GM18873 (cell line): ENCODE measurements around the gene NSUN5.

ENCODE experiments used
- ATAC-seq: cut with Tn5 transposase; IDR thresholded peaks from one replicate; pipeline ENCODE4 v1.9.1; 2021; ENCODE audit warnings: mild to moderate bottlenecking, moderate library complexity, moderate number of reproducible peaks; ENCODE audit not compliant: unreplicated experiment, low FRiP score

NSUN5 gene

DNA sequence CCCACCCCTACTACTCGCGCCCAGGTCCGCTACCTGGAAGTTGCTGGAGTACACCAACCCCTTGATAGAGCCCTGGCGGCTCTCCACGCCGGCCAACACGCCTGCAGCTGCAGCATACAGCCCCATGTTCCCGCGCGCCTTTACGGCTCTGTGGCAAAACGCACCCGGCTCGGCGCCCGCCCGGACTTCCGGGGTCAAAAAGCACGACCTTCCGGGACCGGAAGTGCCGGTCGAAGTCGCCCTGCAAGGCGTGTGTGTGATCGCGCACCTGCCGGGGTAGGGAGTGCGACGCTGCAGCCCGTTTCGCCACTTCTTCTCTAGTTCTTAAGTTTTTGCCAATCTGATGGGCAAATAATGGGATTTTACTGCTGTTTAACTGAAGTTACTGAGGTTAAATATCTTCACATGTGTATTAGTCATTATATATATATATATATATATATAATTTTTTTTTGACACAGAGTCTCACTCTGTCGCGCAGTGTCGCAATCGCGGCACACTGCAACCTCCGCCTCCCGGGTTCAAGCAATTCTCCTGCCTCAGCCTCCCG, at the start of gene NSUN5:
TSS of gene NSUN5 (minus strand) at position 162 of the 550 bp plus-strand sequence. CDS start at position 126, 36 bp downstream.
- no peak for ATAC-seq

DNA sequence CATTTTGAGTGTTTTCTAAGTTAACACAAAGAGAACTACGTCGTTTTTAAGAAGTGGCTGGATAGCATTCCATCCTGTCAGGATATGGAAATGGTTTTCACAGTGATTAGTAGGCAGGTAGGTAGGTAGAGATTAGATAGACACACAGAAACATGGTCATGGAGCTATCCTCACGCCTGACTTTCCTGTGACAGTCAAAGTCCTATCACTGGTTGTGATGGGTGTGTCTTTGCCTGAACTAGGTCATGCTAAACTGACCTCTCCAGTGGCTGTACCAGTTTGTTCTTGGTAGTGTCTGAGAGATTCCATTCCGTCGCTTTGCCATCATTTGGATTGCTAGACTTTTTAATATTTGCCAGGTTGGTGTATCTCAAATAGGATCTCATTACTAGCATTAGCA, 47.5 kb upstream of the NSUN5 start:
- ATAC-seq = no peak

DNA sequence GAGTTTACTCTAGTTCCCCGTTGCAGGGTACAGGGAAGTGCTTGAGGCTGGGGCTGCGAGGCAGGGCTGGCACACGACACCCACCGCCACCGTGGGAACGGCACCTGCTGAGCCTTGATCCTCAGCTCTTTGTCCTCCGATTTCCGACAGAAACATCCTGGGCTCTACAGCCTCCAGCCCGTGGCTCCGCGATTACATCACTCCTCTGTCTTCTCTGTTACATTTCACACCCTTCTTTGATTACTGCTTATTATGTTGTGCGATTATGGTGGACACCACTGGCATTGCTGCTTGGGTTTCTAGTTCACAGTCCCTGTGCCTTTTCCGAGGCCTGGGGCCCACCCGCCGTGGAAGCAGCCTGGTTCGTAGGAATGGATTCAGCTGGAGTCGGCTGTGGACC, 46.2 kb upstream of the NSUN5 start:
- no peak for ATAC-seq

- no peak for ATAC-seq
These were observed 45.6 kb upstream of the NSUN5 start for GRCh38 chr7:73354196-73354595.

GRCh38 chr7:73353243-73353642, 44.6 kb upstream of the NSUN5 start:
- ATAC-seq = no peak

DNA sequence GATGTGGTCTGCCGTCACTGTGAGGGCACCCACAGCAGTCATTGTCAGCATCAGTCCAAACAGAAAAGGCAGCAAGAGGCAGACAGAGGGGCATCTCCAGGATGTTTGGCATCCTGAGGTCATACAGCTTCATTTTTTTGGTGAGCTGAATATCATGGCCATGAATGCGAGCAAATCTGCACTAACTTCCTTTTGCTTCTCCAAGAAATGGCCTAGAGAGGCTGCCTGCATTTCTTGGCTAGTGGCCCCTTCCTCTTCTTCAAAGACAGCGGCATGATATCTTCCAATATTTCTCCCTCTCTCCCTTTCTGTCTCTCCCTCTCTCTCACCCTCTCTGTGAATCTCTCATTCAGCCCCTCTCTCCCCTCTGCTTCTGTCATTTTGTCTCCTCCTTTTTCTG, 44.2 kb upstream of the NSUN5 start:
- ATAC-seq = no peak

GRCh38 chr7:73351447-73352167, 43.0 kb upstream of the NSUN5 start:
- no peak for ATAC-seq

DNA sequence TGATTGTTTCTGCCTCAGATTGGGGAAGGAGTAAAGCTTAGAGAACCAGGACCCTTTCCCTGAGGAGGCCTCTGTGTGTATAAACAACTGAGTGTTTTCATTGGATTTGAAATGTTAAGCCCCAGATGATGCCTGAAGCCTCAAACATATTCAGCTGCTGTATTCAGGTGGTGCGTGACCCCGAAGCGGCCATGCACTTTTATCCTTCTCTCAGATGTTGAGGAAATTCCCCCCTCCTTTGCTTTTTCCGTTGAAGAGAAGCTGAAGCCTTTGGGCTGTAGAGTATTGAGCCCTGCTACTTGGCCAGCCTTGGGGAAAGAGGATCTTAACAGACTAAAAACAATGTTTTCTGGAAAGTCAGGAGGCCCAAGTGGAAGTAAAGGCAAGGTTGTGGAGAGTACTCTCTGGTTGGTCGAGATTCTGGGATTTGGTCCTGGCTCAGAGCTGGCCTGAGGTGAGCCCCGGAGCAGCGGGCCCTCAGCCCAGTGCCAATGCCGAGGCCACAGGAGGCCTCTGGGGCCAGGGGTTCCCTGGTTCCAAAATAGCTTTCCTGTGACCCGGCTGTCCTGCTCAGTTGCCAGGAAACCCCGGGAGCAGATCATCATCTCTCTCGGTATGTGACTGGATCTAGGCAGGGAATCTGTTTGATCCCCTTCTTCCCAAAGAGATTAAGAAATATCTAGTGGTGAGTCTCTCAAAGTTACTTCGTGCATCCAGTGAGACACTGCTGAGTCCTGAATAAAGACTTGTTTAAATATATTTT, 41.9 kb upstream of the NSUN5 start:
- no peak for ATAC-seq

GRCh38 chr7:73349763-73350162, 41.1 kb upstream of the NSUN5 start:
- no peak for ATAC-seq

DNA sequence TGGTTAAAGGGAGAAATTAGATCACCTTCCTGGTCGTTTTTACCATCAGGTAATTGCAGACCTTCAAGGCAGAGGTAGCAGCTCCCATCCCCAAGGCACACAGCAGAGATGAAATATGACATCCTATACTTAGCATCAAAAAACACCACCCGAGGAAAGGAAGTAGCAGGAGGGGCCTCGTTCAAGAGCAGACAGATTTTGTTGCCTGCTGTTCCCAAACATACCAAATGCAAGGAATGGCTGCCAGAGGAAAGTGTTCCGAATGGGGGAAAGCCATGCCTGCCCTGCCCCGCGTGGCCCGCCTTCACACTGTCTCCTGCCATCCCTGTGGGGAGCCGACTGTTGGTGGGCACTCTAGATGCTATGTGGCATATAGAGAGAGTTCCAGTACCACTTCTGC, 37.3 kb upstream of the NSUN5 start:
- no peak for ATAC-seq

DNA sequence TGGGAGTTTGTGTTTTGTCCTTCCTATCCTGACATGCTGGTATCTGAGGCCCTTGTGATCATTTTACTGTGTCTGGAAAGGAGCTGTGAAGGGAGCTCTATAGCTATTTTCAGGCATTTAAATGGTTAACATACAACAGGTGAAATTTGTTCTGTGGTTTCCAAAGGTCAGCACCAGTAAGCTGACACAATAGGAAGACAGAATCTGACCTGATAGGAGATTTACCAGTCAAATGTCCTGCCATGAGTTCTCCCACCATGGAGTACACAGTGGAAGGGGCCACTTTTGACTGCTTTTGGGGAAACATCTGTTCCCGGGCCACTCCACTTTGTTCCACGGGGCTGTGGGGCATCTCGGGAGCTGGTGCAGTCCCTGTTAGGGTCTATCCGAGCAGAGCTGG, 36.9 kb upstream of the NSUN5 start:
- no peak for ATAC-seq

- ATAC-seq = no peak
These were observed 35.2 kb upstream of the NSUN5 start for GRCh38 chr7:73343671-73344380.

GRCh38 chr7:73342645-73343044, 34.0 kb upstream of the NSUN5 start:
- no peak for ATAC-seq

DNA sequence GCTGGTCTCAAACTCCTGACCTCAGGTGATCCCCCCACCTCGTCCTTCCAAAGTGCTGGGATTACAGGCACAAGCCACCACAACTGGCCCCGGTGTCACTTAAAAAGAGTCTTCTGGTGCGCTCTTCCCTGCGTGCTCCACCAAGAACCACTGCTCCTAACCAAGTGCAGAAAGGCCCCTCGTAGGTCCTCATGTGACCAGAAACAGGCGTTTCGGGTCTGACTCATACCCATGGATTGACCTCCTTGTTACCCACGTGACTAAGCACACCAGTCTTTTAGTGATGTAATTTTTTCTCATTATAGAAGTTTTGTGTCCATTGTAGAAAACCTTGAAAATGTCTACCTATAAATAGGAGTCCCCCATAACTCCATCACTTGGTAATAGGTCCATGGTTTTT, 33.3 kb upstream of the NSUN5 start:
- ATAC-seq = no peak

- ATAC-seq = no peak
These were observed 31.9 kb upstream of the NSUN5 start for GRCh38 chr7:73340514-73340913.

DNA sequence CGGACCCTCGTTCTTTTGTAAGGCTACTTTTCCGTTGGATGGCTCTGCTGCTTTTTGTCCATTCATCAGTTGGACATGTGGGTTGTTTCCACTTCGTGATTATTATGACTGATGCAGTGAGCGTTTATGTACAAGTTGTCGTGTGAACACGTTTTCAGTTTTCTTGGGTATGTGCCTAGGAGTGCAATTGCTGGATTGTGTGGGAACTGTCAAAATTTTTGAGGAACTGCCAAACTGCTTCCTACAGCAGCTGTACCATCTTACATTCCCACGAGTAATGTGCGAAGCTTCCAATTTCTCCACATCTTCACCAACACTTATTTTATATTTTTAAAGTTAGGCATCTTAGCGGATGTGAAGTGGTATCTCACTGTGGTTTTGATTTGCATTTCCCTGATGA, 29.7 kb upstream of the NSUN5 start:
- ATAC-seq = no peak

DNA sequence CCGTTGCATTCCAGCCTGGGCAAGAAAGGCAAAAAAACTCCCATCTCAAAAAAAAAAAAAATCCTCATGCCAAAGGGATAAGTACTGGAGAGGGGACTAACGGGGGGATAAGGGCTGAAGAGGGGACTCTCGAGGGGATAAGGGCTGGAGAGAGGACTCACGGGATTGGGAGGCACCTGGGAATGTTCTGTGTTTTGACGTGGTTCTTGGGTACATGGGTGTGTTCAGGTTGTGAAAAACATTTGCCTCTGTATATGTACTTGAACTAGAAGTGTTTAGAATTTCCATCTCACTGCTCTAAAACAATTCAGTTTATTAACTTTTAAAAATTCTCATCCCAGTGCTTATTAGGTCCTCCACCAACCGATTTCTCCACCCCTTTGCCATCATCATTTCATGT, 23.8 kb upstream of the NSUN5 start:
- ATAC-seq = no peak

GRCh38 chr7:73330772-73331171, 22.1 kb upstream of the NSUN5 start:
- no peak for ATAC-seq

GRCh38 chr7:73329861-73330581, 21.4 kb upstream of the NSUN5 start:
- no peak for ATAC-seq

GRCh38 chr7:73328696-73329095, 20.1 kb upstream of the NSUN5 start:
- no peak for ATAC-seq
